ENCODE results near the gene TRMT44.
"Not testable (repeated sequence)": the region's sequence is repeated elsewhere in the genome, so short reads cannot be mapped to it uniquely, and the experiment has no call there.

The TRMT44 gene

DNA sequence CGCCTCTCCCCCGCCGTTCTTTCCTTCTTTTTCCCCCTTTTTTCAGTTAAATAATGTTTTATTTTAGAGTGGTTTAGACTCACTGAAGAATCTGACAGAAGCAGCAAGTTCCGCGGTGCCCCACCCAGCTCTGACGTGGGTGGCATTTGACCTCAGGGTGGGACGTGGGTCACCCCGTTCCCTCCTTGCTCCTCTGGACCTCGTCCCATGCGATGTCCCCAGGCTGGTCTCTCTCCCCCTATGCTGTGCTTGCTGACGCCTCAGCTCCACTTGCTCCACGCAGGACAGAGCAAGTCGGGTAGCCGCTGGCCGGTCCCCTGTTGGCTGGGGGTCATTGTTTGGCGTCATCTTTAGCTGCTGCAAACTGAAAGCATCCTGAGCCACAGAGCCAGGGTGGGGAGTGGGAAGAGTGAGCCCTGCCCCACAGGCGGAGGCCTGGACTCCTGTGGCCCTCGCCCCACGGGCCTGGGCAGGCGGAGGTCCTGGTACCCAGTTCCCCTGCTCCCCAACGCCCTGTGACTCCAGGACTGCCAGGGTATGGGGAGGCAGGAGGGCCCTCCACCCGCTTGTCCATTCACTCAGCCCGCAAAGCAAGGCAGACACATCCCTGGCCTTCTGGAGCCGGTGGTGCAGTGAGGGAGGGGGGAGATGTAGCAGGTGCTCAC, 30.8 kb downstream of the TRMT44 start:
- no peak for DNase-seq

GRCh38 chr4:8472158-8472688, 31.6 kb downstream of the TRMT44 start:
- no peak for DNase-seq

- no peak for DNase-seq
Observed at GRCh38 chr4:8472689-8473197, 32.2 kb downstream of the TRMT44 start.

DNA sequence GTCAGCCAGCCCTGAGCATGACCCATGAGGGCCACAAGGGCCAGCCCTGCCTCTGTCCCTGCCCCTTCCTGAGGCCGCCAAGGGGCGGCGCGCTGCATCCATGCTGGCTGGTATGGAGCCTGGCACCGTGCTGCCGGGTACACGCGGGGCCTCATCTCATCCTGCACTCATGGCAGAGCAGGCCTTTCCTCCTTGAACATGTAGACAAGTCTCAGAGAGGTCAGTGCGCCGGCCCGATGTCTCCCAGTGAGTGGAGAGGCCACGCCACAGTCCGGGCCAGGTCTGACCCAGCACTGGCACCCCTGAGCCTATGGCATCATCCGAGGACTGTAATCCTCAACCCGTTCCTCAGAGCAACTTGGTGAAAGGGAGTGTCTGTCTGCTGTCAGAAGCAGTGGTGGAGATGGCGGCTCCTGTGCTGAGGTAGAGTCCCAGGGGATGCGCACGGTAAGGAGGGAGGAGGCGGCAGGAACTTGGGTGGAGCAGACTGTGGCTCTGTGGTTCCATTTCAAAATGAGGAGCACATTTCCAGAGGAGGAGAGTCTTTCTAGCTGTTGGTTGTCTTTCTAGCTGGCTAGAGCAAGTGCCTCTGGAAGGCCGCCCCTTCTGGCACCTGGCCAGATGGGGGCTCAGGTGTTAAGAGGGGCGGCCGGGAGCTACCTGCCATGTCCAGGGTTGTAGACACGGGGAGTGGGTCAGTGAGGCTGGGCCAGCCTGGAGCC, 32.8 kb downstream of the TRMT44 start:
- DNase-seq: no peak

GRCh38 chr4:8473920-8474590, 33.5 kb downstream of the TRMT44 start:
- no peak for DNase-seq

DNA sequence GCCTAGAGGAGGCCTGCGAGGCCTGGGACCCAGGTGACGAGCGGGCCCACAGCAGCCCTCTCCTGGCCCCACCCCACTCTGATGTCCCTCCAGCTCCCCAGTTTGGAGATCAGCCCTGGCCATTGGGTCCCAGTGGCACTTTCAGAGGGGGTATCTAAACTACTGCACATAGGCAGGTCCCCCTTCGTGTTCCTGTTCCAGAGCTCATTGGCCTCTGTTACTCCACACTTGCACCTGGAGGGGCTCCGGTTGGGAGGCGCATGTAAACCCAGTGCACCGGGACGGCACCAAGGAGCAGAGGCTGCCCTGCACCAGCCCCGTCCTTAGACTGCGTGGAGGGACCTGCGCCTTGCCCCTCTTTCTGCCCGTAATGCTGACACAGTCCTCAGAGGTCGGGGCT, 34.3 kb downstream of the TRMT44 start:
- no peak for DNase-seq

GRCh38 chr4:8475751-8476575, 35.4 kb downstream of the TRMT44 start:
- DNase-seq: no peak

GRCh38 chr4:8477095-8477635, 36.6 kb downstream of the TRMT44 start:
- no peak for DNase-seq

DNA sequence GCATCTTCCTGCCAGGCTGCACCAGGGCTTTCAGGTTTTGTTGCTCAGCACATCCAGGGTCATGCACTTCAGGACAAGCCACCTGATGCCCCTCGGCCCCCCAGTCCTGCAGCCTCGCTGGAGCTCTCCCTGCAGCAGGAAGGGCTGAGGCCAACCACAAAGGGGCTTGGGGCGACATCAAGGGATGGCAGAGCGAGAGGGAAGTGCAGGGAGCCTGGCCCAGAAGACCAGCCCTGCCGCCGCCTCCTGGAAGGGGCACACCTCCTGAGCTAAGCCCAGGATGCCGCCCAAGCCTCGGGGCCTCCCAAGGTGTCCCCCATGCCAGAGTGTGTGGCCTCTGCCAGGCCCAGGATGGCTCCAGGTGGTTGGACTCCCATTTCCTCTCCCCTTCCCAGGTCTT, 37.1 kb downstream of the TRMT44 start:
- no peak for DNase-seq

DNA sequence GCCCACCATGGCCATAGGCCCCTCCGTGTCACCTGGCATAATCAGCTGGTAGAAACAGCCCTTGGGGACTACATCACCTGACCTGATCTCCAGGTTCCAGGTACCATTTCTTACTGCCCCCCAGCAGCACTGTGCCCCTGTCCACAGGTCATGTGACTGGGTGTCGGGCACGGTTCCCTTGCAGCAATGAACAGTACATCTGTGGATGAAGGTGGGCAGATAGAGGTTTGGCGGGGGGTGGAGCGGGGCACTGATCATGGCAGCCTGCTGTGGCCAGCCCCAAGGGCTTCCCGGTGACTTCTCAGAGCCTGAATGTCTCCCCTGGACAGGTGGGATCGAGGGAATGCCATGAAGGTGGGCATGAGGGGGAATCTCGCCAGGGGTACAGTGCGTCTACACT, 37.8 kb downstream of the TRMT44 start:
- DNase-seq: no peak

GRCh38 chr4:8478801-8479744, 38.5 kb downstream of the TRMT44 start:
- DNase-seq: no peak

- DNase-seq: no peak
Observed at GRCh38 chr4:8480221-8480620, 39.6 kb downstream of the TRMT44 start.

- not testable (repeated sequence) for DNase-seq
Observed at GRCh38 chr4:8486643-8487042, 46.1 kb downstream of the TRMT44 start.

DNA sequence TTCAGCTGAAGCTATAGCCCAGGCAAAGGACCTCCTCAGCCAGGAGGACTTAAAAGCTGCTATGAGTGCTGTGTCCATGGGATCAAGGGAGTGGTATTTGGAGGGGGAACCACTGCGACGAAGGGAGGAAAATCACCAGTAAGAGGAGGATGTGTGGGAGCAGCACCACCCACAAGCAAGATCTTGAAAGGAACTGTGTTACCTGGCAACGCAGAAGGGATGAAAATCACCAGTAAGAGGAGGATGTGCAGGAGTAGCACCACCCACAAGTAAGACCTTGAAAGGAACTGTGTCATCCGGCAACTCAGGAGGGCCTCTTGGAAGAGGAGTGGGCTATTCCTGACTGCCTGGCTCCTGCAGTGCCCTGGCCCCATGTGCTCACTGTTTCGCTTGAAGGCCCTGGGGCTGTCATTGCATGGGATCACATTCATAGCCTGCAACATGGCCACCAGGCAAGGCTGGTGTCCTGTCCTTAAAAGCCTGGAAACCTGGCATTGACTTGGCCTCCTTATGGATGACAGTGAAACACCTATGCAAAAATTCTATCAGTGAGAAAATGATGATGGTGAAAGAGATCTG, 48.3 kb downstream of the TRMT44 start:
- no peak for DNase-seq

- DNase-seq: not testable (repeated sequence)
Observed at GRCh38 chr4:8491478-8491877, 50.9 kb downstream of the TRMT44 start.

- no peak for DNase-seq
Observed at GRCh38 chr4:8492174-8492573, 51.6 kb downstream of the TRMT44 start.

DNA sequence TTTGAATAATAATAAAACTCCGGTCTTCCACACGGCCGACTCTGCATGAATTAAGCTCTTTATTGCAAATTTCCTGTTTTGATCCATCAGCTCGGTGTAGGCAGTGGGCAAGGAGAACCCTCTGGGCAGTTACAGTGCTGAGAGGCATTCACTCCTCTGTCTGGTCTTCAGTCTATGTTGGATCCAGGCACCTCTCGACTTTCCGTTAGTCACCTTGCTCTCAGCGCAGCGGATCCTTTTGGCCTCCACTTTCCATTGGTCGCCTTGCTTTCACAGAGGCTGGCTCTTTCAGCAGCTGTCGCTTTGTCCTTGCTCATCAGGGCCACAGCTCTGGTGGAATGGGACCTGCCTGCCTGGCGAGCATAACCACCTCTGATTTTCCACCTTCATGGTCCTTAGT, 52.9 kb downstream of the TRMT44 start:
- DNase-seq: no peak

- DNase-seq: no peak
Observed at GRCh38 chr4:8494218-8494617, 53.6 kb downstream of the TRMT44 start.

GRCh38 chr4:8494983-8495548, 54.5 kb downstream of the TRMT44 start:
- DNase-seq: no peak

- DNase-seq: no peak
Observed at GRCh38 chr4:8495803-8496202, 55.2 kb downstream of the TRMT44 start.

DNA sequence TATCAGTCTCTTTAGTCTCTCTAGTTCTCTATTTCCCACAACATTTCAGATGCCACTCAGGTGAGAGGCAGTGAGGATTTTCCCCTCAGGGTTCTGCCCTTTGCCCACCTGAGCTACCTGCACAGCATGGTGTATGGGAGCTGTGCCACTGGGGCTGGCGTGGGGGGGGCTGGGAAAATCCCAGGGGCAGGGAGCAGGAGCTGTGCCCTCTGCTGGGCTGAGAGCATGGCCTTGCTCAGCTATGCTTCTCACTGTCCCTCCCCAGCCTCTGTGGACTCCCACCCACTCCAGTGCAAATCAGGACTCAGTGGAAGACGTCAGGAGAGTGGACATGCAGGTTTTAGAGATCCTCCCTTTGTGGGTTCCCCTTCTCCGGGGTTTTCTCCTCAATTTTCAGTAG, 57.2 kb downstream of the TRMT44 start:
- no peak for DNase-seq

All from CD4-positive, alpha-beta T cell treated with Interleukin-12 subunit alpha and Interleukin-12 subunit beta, for 1 hour (primary cell).